Measurements from ENCODE around the gene LTO1. TPM values are rescaled to one million over a fixed set of nuclear protein-coding genes. Genes with fewer than 3 reads are reported as not detected.
"Not testable (repeated sequence)": the region's sequence is repeated elsewhere in the genome, so short reads cannot be mapped to it uniquely, and the experiment has no call there.

The LTO1 gene
- total and polyA plus RNA-seq, 3 donors from 2014 or later = 27.0 to 38.7 (median 38.0) TPM

DNA sequence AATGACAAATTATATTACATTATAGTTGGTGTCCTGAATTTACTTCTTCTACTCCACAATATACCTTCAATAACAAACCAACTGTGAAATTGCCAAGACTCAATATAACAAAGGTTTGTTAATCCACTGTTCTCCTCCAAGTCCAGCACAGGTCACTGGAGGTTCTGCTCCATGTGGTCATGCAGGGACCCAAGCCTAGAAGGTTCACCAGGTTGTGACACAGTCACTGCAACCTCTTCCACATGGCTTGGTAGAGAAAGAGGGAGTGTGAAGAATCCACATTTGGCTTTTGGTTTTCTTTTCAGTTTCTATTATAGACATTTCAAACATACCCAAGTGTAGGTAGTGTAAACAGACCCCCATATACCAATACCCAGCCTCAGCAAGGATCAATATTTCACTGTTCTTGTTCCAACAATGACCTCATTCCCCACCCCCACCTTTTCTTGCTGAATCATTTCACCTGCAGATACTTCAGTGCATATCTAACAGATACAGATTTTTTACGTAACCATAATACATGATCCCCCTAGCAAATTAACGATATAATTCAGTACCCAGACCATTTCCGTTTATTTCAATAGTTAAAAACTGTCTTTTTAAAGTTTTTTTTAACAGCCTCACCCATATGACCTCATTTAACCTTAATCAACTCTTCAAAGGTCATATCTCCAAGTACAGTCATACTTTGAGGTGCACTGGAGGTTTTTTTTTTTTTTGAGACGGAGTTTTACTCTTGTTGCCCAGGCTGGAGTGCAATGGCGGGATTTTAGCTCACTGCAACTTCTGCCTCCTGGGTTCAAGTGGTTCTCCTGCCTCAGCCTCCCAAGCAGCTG lies 14.5 kb upstream of the LTO1 start:
- intact Hi-C loops (cut with DNase I; ENCODE audit: low total_unique reads) = loop anchor here (10.0 kb wide), 1 partner anchor 195 kb away; no protein-coding TSS in a partner anchor
- no peaks in the 10 kb centered on the region for H3K4me1 ChIP-seq
- TF ChIP-seq, protein P1, sequence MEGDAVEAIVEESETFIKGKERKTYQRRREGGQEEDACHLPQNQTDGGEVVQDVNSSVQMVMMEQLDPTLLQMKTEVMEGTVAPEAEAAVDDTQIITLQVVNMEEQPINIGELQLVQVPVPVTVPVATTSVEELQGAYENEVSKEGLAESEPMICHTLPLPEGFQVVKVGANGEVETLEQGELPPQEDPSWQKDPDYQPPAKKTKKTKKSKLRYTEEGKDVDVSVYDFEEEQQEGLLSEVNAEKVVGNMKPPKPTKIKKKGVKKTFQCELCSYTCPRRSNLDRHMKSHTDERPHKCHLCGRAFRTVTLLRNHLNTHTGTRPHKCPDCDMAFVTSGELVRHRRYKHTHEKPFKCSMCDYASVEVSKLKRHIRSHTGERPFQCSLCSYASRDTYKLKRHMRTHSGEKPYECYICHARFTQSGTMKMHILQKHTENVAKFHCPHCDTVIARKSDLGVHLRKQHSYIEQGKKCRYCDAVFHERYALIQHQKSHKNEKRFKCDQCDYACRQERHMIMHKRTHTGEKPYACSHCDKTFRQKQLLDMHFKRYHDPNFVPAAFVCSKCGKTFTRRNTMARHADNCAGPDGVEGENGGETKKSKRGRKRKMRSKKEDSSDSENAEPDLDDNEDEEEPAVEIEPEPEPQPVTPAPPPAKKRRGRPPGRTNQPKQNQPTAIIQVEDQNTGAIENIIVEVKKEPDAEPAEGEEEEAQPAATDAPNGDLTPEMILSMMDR (IDR thresholded peaks at IDR 0.05) = no peak
- no peak for TF ChIP-seq POLR2A (IDR thresholded peaks at IDR 0.05)
- no peak overlapping the region for H3K27ac ChIP-seq
- no peaks in the 10 kb centered on the region for H3K9me3 ChIP-seq
- H3K4me3 ChIP-seq = no peak overlapping the region
- no peak for DNase-seq
- WGBS, 2 donors = 91 to 93% methylated on average over 5 of the region's 5 CpGs
- H3K27me3 ChIP-seq = no peaks in the 10 kb centered on the region
- no peaks in the 10 kb centered on the region for H3K36me3 ChIP-seq (ENCODE audit: low read depth, missing control alignments)

- intact Hi-C loops (cut with DNase I; ENCODE audit: low total_unique reads); H3K27me3 ChIP-seq; H3K4me3 ChIP-seq; H3K4me1 ChIP-seq; H3K36me3 ChIP-seq (ENCODE audit: low read depth, missing control alignments); DNase-seq; H3K9me3 ChIP-seq; H3K27ac ChIP-seq: not testable (repeated sequence)
- WGBS, 2 donors = 84 to 87% methylated on average over 5 of the region's 5 CpGs
Observed at GRCh38 chr11:69687969-69688771, 13.0 kb upstream of the LTO1 start.

DNA sequence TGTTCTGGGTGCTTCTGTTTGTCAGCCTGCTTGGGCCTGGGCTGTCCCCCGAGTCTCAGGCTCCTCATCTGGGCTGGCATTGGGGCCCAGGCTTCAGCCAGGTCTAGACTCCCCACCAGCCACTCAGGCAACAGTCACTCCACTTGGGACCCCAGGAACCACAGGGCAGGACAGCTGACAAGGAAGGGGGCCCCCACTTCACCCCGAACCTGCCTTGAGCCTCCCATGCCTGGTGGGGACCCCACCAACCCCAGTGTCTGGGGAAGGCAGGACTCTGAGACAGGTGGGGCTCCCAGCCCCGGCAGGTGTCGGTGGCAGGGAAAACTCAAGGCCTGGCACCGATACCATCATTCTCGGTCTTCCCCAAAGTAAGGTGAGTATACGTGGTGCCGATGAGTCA lies 11.7 kb upstream of the LTO1 start:
- Histone ChIP-seq H3K27me3 (no peaks in the 10 kb centered on the region), H3K4me1 (no peaks in the 10 kb centered on the region), H3K4me3 (no peak overlapping the region), H3K9me3 (no peaks in the 10 kb centered on the region), H3K27ac (no peak overlapping the region), H3K36me3 (ENCODE audit: low read depth, missing control alignments) (no peaks in the 10 kb centered on the region)
- 77 to 88% methylated on average over 6 to 8 of the region's 8 CpGs for WGBS, 2 donors
- TF ChIP-seq POLR2A (IDR thresholded peaks at IDR 0.05) = no peak
- TF ChIP-seq, protein P1 (IDR thresholded peaks at IDR 0.05) = no peak
- no peak for DNase-seq
- intact Hi-C loops (cut with DNase I; ENCODE audit: low total_unique reads) = no loop called here

DNA sequence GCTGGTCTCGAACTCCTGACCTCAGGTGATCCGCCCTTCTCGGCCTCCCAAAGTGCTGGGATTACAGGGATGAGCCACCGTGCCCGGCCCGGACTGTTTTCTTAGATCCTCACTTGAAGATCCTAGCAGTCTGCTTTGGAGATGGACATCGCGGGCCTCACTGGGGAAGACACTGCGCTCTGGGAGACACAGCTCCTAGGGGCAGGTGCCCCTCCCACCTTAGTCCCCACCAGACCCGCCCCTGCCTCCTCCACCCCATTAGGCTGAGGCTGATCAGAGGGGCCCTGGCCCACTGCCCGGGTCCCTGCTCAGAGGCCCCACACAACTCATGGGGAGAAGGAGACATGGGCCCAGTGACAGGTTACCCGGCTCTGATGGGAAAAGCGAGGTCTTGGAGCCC lies 11.3 kb upstream of the LTO1 start:
- no peak for TF ChIP-seq POLR2A (IDR thresholded peaks at IDR 0.05)
- TF ChIP-seq, protein P1 (IDR thresholded peaks at IDR 0.05) = no peak
- Histone ChIP-seq H3K27ac (no peak overlapping the region), H3K36me3 (ENCODE audit: low read depth, missing control alignments) (no peaks in the 10 kb centered on the region), H3K27me3 (no peaks in the 10 kb centered on the region), H3K4me3 (no peak overlapping the region), H3K4me1 (no peaks in the 10 kb centered on the region), H3K9me3 (no peaks in the 10 kb centered on the region)
- intact Hi-C loops (cut with DNase I; ENCODE audit: low total_unique reads) = no loop called here
- DNase-seq = no peak
- 61 to 74% methylated on average over 5 to 10 of the region's 13 CpGs for WGBS, 2 donors

GRCh38 chr11:69685348-69685747 lies 10.2 kb upstream of the LTO1 start:
- Histone ChIP-seq H3K9me3 (no peaks in the 10 kb centered on the region), H3K27me3 (no peaks in the 10 kb centered on the region), H3K36me3 (ENCODE audit: low read depth, missing control alignments) (no peaks in the 10 kb centered on the region), H3K4me3 (no peak overlapping the region), H3K27ac (no peak overlapping the region), H3K4me1 (no peaks in the 10 kb centered on the region)
- no peak for DNase-seq
- TF ChIP-seq POLR2A (IDR thresholded peaks at IDR 0.05) = no peak
- TF ChIP-seq, protein P1 (IDR thresholded peaks at IDR 0.05) = no peak
- WGBS, 2 donors = 50 to 67% methylated on average over 8 of the region's 8 CpGs
- intact Hi-C loops (cut with DNase I; ENCODE audit: low total_unique reads) = no loop called here
